Cardiac muscle cell (in vitro differentiated cells and primary cell): Measurements from ENCODE around the gene SUSD4. TPM values are rescaled to one million over a fixed set of nuclear protein-coding genes. Genes with fewer than 3 reads are reported as not detected.

Source experiments
- DNase-seq, 2 donors: peaks; one replicate each; pipeline versions ENCODE4 v3.0.0 to v3.0.0-alpha.2; 2010 to 2017; ENCODE audit warnings: low read depth in 1 of 2, low spot score in 1 of 2
- H3K27ac ChIP-seq: fragments of 200-600 bp; sonication (generic); 2 replicates; pipeline ENCODE4 v1.5.1; 2016
- H3K27me3 ChIP-seq: fragments of 200-600 bp; sonication (generic); 2 replicates; pipeline ENCODE4 v1.6.0; 2016; ENCODE audit warnings: control low read depth
- H3K36me3 ChIP-seq: fragments of 200-600 bp; sonication (generic); 2 replicates; pipeline ENCODE4 v1.5.1; 2016; ENCODE audit warnings: control low read depth
- H3K4me1 ChIP-seq: fragments of 200-600 bp; sonication (generic); 2 replicates; pipeline ENCODE4 v1.8.1; 2017; ENCODE audit warnings: low read depth, mild to moderate bottlenecking, mixed run types
- H3K4me3 ChIP-seq: fragments of 200-600 bp; sonication (generic); 2 replicates; pipeline ENCODE4 v1.5.1; 2016; ENCODE audit warnings: mild to moderate bottlenecking
- H3K9me3 ChIP-seq: fragments of 200-600 bp; sonication (generic); 2 replicates; pipeline ENCODE4 v1.5.1; 2017; ENCODE audit warnings: low read depth, mild to moderate bottlenecking, control low read depth
- polyA plus RNA-seq: library from polyadenylated mRNA; unstranded; fragments of >200 nt; fragmentation: Nextera tagmentation; extraction: Ambion mirVana; gene quantifications from 2 replicates; pipeline ENCODE4 v1.2.1, GENCODE V29; 2016
- total RNA-seq: library from RNA; depleted of rRNA; stranded (reverse); fragments of >200 nt; gene quantifications from 2 replicates; pipeline ENCODE4 v1.2.3, GENCODE V29; 2016
- TF ChIP-seq, protein P1 (sequence below): IDR thresholded peaks from 2 replicates; pipeline ENCODE4 v1.5.1; 2012; ENCODE audit warnings: low read depth, mild to moderate bottlenecking, low read length

The SUSD4 gene
- total and polyA plus RNA-seq, 2 experiments from 2014 or later: 20.9 to 31.6 TPM

DNA sequence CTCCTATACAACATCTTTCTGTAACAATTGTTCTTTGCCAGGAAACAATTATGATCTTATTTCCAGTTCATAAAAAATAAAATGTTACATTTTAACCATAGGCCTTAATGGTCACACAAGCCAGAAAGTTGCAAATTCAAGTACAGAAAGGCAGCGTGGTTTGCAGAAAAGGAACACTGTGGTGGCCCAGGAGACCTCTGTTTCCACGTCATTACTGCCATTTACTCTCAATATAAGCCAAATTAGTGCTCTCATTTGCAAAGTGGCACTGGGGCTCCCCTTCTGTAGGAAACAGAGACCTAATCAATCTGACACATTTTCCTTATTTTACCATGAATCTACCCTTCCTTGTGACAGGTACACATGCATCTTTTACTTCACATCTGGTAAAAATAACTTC, 141.6 kb downstream of the SUSD4 start:
- Histone ChIP-seq H3K27ac (no peak overlapping the region), H3K36me3 (no peaks in the 10 kb centered on the region), H3K4me1 (no peaks in the 10 kb centered on the region), H3K27me3 (no peaks in the 10 kb centered on the region), H3K4me3 (no peak overlapping the region), H3K9me3 (no peaks in the 10 kb centered on the region)
- DNase-seq: no peak
- TF ChIP-seq, protein P1, sequence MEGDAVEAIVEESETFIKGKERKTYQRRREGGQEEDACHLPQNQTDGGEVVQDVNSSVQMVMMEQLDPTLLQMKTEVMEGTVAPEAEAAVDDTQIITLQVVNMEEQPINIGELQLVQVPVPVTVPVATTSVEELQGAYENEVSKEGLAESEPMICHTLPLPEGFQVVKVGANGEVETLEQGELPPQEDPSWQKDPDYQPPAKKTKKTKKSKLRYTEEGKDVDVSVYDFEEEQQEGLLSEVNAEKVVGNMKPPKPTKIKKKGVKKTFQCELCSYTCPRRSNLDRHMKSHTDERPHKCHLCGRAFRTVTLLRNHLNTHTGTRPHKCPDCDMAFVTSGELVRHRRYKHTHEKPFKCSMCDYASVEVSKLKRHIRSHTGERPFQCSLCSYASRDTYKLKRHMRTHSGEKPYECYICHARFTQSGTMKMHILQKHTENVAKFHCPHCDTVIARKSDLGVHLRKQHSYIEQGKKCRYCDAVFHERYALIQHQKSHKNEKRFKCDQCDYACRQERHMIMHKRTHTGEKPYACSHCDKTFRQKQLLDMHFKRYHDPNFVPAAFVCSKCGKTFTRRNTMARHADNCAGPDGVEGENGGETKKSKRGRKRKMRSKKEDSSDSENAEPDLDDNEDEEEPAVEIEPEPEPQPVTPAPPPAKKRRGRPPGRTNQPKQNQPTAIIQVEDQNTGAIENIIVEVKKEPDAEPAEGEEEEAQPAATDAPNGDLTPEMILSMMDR: no peak

DNA sequence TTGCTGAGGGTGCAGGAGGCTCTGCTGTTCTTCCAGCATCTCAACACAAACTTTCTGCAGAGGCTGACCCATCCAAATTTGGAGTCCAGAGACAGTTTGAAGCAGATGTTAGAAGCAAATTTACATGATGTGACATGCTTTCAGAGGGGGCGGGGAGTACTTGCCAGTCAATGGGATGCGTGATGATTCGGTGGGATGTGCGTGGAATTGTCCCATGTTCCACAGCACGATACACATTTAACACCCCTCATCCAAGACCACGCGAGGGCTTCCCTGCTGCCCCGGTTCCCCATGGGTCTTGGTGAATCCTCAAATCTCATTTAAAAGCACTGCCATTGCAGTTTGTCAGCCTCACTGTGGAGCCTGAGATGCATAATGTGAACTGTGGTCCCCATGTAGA, 142.3 kb downstream of the SUSD4 start:
- Histone ChIP-seq H3K36me3 (no peaks in the 10 kb centered on the region), H3K27ac (no peak overlapping the region), H3K4me1 (peaks cover 2% of the 10 kb centered on the region), H3K9me3 (no peaks in the 10 kb centered on the region), H3K4me3 (no peak overlapping the region), H3K27me3 (no peaks in the 10 kb centered on the region)
- TF ChIP-seq, protein P1: no peak
- no peak for DNase-seq

DNA sequence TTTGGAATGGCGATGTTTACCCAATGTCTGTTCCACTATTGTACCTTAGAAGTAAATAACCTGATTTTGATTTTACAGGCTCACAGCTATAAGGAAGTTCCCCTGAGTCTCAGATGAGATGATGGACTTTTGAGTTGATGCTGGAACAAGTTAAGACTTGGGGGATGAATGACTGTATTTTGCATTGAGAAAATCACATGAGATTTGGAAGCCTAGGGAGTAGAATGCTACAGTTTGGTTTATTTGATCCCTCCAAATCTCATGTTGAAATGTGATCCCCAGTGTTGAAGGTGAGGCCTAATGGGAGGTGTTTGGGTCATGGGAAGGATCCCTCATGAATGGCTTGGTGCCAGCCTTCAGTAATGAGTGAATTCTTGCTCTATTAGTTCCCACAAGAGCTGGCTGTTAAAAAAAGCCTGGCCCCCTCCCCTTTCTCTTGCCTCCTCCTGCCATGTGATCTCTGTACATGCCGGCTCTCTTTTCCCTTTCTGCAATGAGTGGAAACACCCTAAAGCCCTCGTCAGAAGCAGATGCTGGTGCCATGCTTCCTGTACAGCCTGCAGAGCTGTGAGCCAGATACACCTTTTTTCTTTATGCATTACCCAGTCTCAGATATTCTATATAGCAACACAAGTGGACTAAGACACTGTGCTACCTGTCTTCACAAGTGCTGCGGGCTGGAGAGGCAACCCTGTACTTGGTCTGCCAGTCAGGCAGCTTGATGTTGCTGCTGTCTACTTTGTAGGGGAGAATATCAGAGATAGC, 143.9 kb downstream of the SUSD4 start:
- no peak for DNase-seq
- TF ChIP-seq, protein P1: no peak
- Histone ChIP-seq H3K9me3 (no peaks in the 10 kb centered on the region), H3K36me3 (no peaks in the 10 kb centered on the region), H3K27ac (no peak overlapping the region), H3K27me3 (no peaks in the 10 kb centered on the region), H3K4me3 (no peak overlapping the region), H3K4me1 (peaks cover 8% of the 10 kb centered on the region)

DNA sequence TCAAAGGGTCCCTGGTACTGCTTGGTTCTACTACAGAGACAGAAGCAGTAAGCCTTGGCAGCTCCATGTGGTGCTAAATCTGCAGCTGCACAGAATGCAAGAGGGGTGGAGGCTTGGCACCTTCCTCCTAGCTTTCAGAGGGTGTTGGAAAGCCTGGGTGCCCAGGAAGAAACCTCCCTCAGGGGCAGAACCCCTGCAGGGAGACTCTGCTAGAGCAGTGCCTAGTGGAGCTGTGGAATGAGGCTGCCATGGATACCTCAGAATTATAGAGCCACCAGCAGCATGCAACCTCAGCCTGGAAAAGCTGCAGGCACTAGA, 144.7 kb downstream of the SUSD4 start:
- Histone ChIP-seq H3K27ac (no peak overlapping the region), H3K27me3 (no peaks in the 10 kb centered on the region), H3K4me1 (peaks cover 8% of the 10 kb centered on the region), H3K9me3 (no peaks in the 10 kb centered on the region), H3K4me3 (no peak overlapping the region), H3K36me3 (no peaks in the 10 kb centered on the region)
- TF ChIP-seq, protein P1: no peak
- no peak for DNase-seq

DNA sequence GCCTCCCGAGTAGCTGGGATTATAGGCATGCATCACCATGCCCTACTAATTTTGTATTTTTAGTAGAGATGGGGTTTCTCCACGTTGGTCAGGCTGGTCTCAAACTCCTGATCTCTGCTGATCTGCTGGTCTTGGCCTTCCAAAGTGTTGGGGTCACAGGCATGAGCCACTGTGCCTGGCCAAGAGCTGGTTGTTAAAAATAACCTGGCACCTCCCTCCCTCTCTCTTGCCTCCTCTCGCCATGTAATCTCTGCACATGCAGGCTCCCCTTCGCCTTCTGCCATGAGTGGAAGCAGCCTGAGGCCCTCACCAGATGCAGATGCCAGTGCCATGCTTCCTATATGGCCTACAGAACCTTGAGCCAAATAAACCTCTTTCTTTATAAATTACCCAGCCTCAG, 146.2 kb downstream of the SUSD4 start:
- Histone ChIP-seq H3K36me3 (no peaks in the 10 kb centered on the region), H3K27ac (no peak overlapping the region), H3K4me1 (peaks cover 8% of the 10 kb centered on the region), H3K9me3 (no peaks in the 10 kb centered on the region), H3K4me3 (no peak overlapping the region), H3K27me3 (no peaks in the 10 kb centered on the region)
- TF ChIP-seq, protein P1: no peak
- DNase-seq: no peak
